HFFc6 (cell line): ENCODE results near the gene DNAJC27. TPM values are rescaled to one million over a fixed set of nuclear protein-coding genes. Genes with fewer than 3 reads are reported as not detected.
A peak's percentile ranks its signal among the peaks of the same experiment; 100 is the strongest.

Experiments
- DNase-seq: peaks from one replicate; pipeline ENCODE4 v3.0.0-alpha.2; 2018
- H3K27ac Mint-ChIP-seq: 2 replicates; pipeline ENCODE4 v1.8.0; 2020; ENCODE audit warnings: mild to moderate bottlenecking, mixed read lengths
- H3K27me3 Mint-ChIP-seq: 2 replicates; pipeline ENCODE4 v1.8.0; 2021; ENCODE audit warnings: mild to moderate bottlenecking, moderate library complexity, mixed read lengths; ENCODE audit not compliant: insufficient read depth
- H3K36me3 Mint-ChIP-seq: 2 replicates; pipeline ENCODE4 v1.8.0; 2021; ENCODE audit warnings: low read depth, mixed read lengths
- H3K4me1 Mint-ChIP-seq: 2 replicates; pipeline ENCODE4 v1.8.0; 2020; ENCODE audit warnings: low read depth, mixed read lengths
- H3K4me3 Mint-ChIP-seq: 2 replicates; pipeline ENCODE4 v1.8.0; 2020; ENCODE audit warnings: mild to moderate bottlenecking, moderate library complexity, mixed read lengths
- H3K9me3 Mint-ChIP-seq: 2 replicates; pipeline ENCODE4 v1.8.0; 2020; ENCODE audit warnings: mild to moderate bottlenecking, mixed read lengths
- total RNA-seq, 6 experiments: library from RNA; stranded (reverse); fragmentation: NEBNext Ultra II Directional; extraction: Animal tissue kit (Norgen Biotek cat#: 25700); gene quantifications; 2 replicates in 1 of 6; 3 replicates in 5 of 6; pipeline ENCODE4 v1.2.3, GENCODE V29; 2021
- TF ChIP-seq, protein P1 (sequence below): fragments of 200-600 bp; sonication (generic); IDR thresholded peaks from 2 replicates; pipeline ENCODE4 v1.5.0; 2021; ENCODE audit warnings: antibody characterized with exemption, mild to moderate bottlenecking

Gene DNAJC27
- total RNA-seq, 6 experiments from 2014 or later, result 2.8 to 3.9 (median 3.6) TPM

DNA sequence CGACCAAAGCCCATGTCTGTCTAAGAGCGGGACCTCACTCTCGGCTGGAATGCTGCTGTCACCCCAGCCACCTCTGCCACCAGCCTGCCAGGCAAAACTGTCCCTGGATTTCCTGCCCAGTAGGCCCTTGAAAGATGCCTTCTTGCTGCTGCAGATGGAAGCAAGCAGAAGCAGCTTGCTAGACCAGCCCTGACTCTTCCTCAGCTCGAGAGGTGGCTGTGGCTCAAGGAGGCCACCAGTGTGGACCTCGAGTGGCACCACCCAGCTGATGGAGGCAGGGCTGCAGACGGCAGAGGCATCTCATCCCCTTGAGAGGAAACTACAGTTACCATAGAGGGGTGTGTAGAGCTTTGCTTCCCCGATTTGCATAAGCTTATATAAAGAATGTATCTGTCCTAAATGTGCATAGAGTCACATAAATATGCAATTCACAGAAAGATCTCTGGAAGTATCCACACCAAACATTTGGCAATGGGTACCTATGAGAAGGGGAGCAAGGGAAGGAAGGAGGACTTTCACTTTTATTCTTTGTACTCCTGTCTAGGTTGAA lies 72.3 kb downstream of the DNAJC27 start:
- no peak overlapping the region for H3K4me3 Mint-ChIP-seq
- H3K36me3 Mint-ChIP-seq, result peaks cover 63% of the 10 kb centered on the region
- TF ChIP-seq, protein P1, sequence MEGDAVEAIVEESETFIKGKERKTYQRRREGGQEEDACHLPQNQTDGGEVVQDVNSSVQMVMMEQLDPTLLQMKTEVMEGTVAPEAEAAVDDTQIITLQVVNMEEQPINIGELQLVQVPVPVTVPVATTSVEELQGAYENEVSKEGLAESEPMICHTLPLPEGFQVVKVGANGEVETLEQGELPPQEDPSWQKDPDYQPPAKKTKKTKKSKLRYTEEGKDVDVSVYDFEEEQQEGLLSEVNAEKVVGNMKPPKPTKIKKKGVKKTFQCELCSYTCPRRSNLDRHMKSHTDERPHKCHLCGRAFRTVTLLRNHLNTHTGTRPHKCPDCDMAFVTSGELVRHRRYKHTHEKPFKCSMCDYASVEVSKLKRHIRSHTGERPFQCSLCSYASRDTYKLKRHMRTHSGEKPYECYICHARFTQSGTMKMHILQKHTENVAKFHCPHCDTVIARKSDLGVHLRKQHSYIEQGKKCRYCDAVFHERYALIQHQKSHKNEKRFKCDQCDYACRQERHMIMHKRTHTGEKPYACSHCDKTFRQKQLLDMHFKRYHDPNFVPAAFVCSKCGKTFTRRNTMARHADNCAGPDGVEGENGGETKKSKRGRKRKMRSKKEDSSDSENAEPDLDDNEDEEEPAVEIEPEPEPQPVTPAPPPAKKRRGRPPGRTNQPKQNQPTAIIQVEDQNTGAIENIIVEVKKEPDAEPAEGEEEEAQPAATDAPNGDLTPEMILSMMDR, result no peak
- peaks cover 6% of the 10 kb centered on the region for H3K4me1 Mint-ChIP-seq
- H3K27me3 Mint-ChIP-seq, result no peaks in the 10 kb centered on the region; the same call in none of the 2 replicates
- DNase-seq, result no peak
- H3K27ac Mint-ChIP-seq, result no peak overlapping the region
- peaks cover 37% of the 10 kb centered on the region for H3K9me3 Mint-ChIP-seq

GRCh38 chr2:24898122-24899109 lies 73.3 kb downstream of the DNAJC27 start:
- Mint-ChIP-seq H3K9me3 (peaks cover 48% of the 10 kb centered on the region), H3K27me3 (no peaks in the 10 kb centered on the region; the same call in none of the 2 replicates), H3K27ac (no peak overlapping the region), H3K4me1 (peaks cover 15% of the 10 kb centered on the region), H3K36me3 (peaks cover 71% of the 10 kb centered on the region), H3K4me3 (no peak overlapping the region)
- DNase-seq, result no peak
- TF ChIP-seq, protein P1, result no peak

GRCh38 chr2:24894750-24895149 lies 77.0 kb downstream of the DNAJC27 start:
- peaks cover 63% of the 10 kb centered on the region for H3K36me3 Mint-ChIP-seq
- no peak overlapping the region for H3K4me3 Mint-ChIP-seq
- TF ChIP-seq, protein P1, result no peak
- H3K9me3 Mint-ChIP-seq, result peaks cover 53% of the 10 kb centered on the region
- peaks cover 17% of the 10 kb centered on the region for H3K4me1 Mint-ChIP-seq
- no peak overlapping the region for H3K27ac Mint-ChIP-seq
- no peaks in the 10 kb centered on the region; the same call in none of the 2 replicates for H3K27me3 Mint-ChIP-seq
- no peak for DNase-seq

DNA sequence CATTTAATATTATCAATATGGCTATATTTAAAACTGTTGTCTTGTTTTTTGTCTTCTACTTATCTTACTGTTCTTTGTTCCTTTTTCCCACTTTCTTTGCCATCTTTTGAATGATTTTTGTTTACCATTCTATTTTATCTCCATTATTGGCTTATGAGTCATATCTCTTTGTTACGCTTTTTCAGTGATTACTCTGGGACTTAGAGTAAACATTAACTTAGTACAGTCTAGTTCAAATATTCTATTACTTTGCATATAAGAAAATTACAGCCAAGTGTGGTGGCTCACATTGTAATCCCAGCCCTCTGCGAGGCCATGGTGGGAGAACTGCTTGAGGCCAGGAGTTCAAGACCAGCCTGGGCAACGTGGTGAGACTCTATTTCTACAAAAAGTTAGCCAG lies 77.8 kb downstream of the DNAJC27 start:
- Mint-ChIP-seq H3K27me3 (no peaks in the 10 kb centered on the region; the same call in none of the 2 replicates), H3K27ac (no peak overlapping the region), H3K4me1 (peaks cover 17% of the 10 kb centered on the region), H3K36me3 (peaks cover 55% of the 10 kb centered on the region), H3K4me3 (no peak overlapping the region), H3K9me3 (peaks cover 53% of the 10 kb centered on the region)
- TF ChIP-seq, protein P1, result no peak
- peak; percentile 43 for DNase-seq

Other genes with a start within 250 kb of the DNAJC27 start
- 10 to 100 TPM; 29.4 to 44.4 (median 35.0) TPM for gene PTRHD1, start 178.6 kb downstream of the DNAJC27 start, total RNA-seq
- gene CENPO, start 178.5 kb downstream of the DNAJC27 start, total RNA-seq, result 10 to 100 TPM; 19.1 to 28.7 (median 24.7) TPM
- gene ADCY3, start 51.7 kb downstream of the DNAJC27 start, total RNA-seq, result 10 to 100 TPM; 54.4 to 80.7 (median 72.0) TPM
- under 1 TPM; 0.17 to 0.54 (median 0.33) TPM for gene EFR3B, start 70.1 kb upstream of the DNAJC27 start, total RNA-seq
- not detected for gene POMC, start 196.6 kb upstream of the DNAJC27 start, total RNA-seq